GM18505 (cell line): ENCODE measurements around the gene KIAA1549.
"Not testable (repeated sequence)": the region's sequence is repeated elsewhere in the genome, so short reads cannot be mapped to it uniquely, and the experiment has no call there.

Experiments
- ATAC-seq: cut with Tn5 transposase; IDR thresholded peaks from one replicate; pipeline ENCODE4 v1.9.1; 2021; ENCODE audit not compliant: unreplicated experiment
- POLR2A ChIP-seq: IDR thresholded peaks from 4 replicates; pipeline ENCODE4 v1.6.1; 2011; ENCODE audit warnings: borderline replicate concordance; ENCODE audit not compliant: insufficient read depth, insufficient read length; ENCODE audit errors: extremely low read depth

KIAA1549 gene

DNA sequence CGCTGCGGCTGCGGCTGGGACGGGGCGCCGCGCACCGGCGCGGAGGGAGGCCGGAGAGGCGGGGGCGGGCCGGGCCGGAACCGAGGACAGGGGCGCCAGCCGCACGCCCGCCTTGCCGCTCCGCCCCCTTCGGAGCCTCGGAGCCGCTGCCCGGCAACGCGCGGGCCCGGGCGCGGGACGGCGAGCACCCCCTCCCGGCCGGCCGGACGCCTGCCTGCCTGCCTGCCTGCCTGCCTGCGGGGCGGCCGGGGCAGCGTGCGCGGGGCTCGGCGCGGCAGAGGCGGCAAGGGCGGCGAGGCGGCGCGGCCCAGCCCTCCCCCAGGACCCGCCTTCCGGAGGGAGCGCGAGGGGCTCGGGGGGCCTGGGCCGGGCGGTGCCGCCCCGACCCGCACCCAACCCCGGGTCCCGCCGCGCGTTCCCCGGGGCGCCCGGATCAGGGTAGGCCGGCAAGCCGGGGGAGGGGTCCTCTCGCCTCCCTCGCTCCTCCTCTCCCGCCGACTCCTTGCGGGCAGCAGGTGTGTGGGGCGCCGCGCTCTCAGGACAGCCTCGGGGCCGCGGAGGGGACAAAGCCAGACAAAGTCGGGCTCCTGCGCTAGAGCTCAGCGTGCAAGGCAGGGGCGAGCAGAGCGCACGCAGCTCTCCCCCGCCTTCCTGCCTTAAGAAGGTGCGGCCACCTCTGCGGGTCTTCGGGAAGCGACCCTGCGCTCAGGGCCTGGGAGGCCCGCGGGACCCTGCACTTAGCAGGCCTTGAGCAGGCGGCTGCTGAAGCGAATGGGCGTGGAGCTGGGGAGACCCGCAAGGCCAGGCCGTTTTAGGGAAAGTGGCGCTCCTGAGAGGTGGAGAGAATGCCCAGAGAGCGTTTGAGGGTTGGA is at the start of gene KIAA1549:
Gene KIAA1549 (minus strand): TSS at position 58 of the 872 bp plus-strand sequence. CDS start 120 bp downstream, outside the sequence.
- TF ChIP-seq POLR2A: no peak
- ATAC-seq: peak; percentile 91

DNA sequence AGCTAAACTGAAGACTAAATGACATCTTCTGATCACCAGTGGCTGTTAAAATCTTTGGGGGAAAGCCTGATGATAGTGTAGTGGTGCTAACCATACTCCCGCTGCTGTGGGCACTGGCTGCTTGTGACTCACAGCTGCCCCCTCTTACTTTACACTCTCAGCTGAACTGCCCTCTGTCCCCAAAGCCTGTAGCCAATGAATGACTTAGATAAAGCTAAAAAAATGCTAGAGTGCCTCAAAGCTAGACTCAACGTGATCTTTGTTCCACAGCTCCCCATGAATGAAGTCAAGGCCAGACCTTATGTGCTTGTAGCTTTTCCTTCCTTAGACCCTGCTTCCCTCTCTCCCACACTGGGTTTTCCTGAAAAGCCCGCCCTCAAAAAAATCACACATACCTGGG is 48.2 kb upstream of the KIAA1549 start:
- no peak for ATAC-seq
- no peak for TF ChIP-seq POLR2A

DNA sequence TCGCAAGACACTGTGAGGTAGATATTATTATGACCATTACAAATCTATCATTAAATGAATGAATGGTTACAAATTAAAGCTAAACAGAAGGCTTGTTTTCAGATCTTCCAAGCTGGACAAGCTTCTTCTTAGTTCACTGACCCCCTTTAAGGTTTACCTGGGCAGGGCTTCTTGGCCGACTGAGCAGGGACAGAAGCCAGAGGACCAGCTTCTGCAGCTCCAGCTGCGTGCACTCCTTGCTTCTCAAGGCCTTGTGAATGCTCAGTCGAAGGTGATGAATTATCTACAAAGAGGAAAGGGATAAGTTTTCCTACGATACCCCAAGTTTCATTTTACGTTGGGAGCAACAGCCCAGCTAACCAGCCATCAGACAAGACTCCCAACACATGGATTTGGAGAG is 45.4 kb upstream of the KIAA1549 start:
- no peak for TF ChIP-seq POLR2A
- no peak for ATAC-seq

DNA sequence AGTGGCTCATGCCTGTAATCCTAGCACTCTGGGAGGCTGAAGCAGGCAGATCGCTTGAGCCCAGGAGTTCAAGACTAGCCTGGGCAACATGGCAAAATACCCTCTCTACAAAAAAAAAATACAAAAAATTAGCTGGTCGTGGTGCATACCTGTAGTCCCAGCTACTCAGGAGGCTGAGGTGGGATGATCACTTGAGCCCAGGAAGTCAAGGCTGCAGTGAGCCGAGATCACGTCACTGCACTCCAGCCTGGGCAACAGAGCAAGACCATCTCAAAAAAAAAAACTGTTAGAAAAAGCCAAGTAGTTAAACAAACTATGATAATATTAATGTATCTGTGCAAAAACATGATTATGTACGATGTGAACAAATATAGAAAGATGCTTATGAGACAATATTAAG is 44.7 kb upstream of the KIAA1549 start:
- ATAC-seq: not testable (repeated sequence)

DNA sequence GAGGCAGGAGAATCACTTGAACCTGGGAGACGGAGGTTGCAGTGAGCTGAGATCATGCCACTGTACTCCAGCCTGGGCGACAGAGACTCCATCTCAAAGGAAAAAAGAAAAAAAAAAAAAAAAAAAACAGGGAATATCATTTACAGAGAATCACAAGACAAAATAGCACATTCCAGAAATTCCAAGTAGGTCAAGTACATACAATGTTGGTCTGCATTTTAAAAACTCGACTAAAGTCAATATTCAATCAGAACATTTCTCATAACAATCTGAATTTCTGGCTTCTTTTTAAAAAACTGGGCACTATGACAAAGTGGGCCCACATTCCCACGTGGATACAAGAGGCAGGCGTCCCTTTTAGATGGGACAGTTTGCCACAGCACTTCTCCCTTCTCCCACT is 41.9 kb upstream of the KIAA1549 start:
- no peak for TF ChIP-seq POLR2A
- no peak for ATAC-seq

DNA sequence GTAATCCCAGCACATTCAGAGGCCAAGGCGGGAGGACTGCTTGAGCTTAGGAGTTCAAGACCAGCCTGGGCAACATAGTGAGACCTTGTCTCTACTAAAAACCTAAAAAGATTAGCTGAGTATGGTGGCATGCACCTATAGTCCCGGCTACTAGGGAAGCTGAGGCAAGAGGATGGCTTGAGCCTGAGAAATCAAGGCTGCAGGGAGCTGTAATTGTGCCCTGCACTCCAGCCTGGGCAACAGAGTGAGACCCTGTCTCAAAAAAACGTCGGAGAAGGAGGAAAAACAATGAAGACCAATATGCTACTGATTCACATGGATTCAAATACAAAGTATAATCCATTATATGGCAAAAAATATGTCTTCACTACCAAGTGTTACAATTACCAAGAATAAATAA is 41.1 kb upstream of the KIAA1549 start:
- ATAC-seq: no peak
- TF ChIP-seq POLR2A: no peak

DNA sequence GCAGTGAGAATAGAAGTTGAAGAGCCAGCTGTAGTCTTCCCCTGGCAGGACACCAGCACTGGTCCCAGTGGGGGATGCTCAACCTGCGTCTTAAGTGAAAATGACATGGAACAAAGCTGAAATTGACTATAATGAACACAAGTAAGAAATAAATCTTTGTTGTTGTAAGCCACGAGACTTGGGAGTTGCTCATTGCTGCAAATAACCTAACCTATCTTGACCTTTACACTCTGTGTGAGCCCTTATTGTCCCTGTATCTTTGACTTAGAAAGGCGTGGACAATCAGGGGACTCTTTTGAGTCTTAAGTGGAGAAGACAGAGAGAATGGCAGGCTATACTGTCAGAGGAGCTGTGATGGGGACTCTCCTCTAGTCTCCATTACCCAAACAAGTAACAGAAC is 37.7 kb upstream of the KIAA1549 start:
- no peak for ATAC-seq
- TF ChIP-seq POLR2A: no peak

DNA sequence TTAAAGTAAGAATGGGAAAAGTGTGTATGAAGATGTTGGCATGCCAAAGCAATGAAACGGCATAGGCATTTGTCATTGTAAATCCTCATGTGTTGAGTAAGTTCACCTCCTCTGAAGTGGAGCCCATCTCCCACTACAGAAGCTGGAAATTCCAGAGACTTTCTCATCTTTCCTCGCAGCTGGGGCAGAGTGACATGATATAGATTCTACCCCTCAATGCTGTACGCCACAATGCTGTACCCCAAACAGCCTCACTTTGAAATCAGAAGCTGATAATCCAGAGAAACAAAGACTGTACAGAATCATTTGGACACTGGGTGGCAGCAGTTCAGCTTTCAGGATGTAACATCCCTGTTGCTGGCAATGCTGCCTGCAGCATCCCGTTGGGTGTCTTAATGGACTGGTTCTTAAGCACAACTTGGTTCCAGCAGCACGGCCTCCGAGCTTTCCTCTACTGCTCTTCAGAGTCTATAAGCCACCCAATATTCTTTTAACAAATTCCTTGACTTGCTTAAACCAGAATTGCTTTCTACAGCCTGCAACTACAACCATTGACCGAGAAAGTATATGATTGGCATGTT is 35.8 kb upstream of the KIAA1549 start:
- TF ChIP-seq POLR2A: no peak
- ATAC-seq: peak; percentile 88

DNA sequence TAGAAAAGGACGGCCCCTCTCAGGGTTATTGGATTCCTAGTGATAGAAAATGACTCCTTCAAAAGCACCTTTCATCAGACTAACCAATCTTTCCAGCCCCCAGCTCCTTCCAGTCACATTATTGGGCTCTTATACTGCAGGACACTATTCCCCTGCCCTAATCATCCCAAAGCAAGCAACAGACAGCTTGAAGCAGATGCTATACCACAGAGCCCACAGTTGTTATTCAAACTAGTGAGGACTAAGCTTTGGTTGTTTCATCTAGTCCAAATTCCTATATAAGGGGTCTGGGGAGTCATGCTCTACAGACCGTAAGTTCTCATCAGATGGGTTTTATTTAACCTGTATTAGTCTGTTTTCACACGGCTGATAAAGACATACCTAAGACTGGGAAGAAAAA is 30.2 kb upstream of the KIAA1549 start:
- ATAC-seq: no peak
- TF ChIP-seq POLR2A: no peak

DNA sequence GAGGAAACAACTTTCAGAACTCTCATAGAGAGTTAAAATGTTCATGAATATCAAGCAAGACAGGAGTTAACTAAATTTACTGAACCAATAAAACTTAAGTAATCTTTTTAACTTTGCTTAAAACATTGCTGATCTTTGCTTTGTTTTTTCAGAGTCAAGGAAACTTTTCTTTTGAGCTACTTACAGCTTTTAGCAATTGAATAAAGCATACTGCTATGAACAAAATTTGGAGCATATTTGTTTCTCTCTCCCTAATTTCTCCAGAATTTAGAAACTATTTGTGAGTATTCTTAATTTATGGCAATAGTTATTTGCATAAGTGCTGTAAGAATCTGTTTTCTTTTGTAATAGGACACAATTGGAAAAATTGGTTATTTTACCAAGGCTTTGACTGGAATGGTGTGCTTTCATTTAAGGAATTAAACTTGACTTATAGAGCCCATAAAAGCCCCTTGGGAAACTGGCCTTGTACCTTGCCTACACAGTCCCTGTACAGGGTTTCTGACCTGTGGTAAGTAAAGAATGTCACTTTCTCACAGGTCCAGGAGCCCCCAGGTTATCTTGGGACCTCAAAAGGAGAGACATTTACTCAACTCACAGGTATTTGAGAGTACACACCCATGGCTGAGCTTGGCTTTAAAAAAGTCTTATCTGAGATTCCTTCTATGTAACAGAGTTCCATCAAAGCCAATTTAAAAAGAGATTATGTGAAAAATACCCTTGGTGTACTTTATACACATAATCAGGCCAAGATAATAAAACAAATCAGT is 23.3 kb upstream of the KIAA1549 start:
- no peak for TF ChIP-seq POLR2A
- ATAC-seq: no peak

DNA sequence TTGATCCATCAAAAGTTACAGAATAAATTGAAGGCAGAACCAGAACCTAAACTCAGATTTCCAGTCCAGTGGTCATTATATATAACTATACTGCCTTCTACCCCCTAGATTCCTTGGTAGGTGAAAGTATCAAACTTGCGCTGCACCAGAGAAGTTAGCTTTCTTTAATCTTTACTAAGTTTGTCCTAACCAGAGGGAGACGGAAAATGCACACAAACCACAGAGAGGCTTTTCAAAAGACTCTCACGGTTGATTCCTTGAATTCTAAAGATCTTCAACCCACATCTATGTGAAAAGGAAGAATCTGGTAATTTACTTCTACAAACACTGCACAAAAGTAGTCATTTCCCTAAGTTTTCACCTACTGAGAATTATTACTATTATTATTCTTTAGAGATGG is 18.2 kb upstream of the KIAA1549 start:
- no peak for TF ChIP-seq POLR2A

DNA sequence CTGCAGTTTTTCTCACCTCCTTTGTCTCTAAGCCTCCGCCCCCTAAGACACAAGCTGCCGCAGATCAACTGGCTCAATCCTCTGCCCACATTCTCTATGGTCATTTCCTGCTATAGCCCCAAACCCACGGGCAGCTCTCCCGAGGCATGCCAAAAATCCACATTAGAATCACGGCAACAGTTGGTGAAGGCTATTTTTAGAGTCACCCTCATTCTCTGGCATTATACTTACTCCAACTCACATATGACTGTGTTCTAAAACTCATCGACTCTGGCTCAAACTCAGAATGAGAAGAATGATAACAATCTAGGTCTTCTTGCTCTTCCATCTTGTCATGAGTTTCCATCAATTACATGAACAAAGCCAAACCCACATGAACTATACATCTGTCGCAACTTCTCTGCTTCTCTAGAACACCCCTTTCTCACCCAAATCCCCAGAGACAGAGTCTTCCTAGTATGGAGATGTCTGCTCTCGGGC is 10.9 kb upstream of the KIAA1549 start:
- ATAC-seq: no peak
- no peak for TF ChIP-seq POLR2A

More for the DNA sequence above, 18.2 kb upstream of the KIAA1549 start:
- no peak for ATAC-seq

DNA sequence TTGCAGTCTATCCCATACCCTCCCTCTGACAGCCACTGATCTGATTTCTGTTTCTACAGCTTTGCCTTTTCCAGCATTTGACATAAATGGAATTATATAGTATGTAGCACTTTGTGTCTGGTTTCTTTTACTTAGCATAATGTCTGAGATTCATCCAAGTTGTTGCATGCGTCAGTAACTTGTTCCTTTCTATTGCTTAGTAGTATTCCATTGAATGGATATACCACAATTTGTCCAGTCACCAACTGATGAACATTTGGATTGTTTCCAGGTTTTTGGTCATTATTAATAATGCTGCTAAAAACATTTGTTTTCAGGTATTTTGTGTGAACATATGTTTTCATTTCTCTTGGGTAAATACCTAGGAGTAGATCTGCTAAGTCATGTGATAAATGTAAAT is 6.5 kb upstream of the KIAA1549 start:
- ATAC-seq: no peak

More for the DNA sequence above, 6.5 kb upstream of the KIAA1549 start:
- TF ChIP-seq POLR2A: no peak
